Tongue (tissue), 2 donors: ENCODE measurements around the gene DUOXA2. TPM values are rescaled to one million over a fixed set of nuclear protein-coding genes. Genes with fewer than 3 reads are reported as not detected.
"Not testable (repeated sequence)": the region's sequence is repeated elsewhere in the genome, so short reads cannot be mapped to it uniquely, and the experiment has no call there.

Experiments used
- DNase-seq: peaks from one replicate; pipeline ENCODE4 v3.0.0-alpha.2; 2015
- total RNA-seq: library from RNA; depleted of rRNA; stranded (reverse); fragments of >200 nt; gene quantifications from one replicate; pipeline ENCODE4 v1.2.3, GENCODE V29; 2014

DUOXA2 gene
- total RNA-seq, 1 donor from 2014 or later: 1.2 TPM

GRCh38 chr15:45117308-45118130 is 3.4 kb downstream of the DUOXA2 start:
- no peak for DNase-seq

DNA sequence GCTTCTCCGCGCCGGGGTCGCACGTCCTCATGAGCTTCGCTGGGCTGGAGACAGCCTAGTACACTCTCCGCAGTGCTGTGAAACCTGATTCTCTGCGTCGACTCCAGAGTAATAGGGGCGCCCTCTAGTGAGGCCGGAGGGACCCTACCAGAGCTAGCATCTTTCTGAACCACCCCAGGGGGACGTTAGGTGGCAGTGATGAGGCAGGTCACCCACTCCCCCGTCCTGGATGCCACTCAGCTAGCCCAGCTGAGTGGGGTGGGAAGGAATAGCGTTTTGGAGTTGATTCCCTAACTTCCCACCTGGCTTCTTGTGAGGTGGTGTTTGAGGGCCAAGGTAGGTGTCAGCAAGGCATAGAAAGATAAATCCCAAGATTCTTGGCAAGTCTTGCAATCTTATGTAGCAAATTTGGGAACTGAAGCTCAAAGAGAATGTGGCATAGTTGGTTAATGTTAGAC is 4.0 kb downstream of the DUOXA2 start:
- DNase-seq: peak; percentile 97

GRCh38 chr15:45118996-45119395 is 4.9 kb downstream of the DUOXA2 start:
- DNase-seq: no peak

DNA sequence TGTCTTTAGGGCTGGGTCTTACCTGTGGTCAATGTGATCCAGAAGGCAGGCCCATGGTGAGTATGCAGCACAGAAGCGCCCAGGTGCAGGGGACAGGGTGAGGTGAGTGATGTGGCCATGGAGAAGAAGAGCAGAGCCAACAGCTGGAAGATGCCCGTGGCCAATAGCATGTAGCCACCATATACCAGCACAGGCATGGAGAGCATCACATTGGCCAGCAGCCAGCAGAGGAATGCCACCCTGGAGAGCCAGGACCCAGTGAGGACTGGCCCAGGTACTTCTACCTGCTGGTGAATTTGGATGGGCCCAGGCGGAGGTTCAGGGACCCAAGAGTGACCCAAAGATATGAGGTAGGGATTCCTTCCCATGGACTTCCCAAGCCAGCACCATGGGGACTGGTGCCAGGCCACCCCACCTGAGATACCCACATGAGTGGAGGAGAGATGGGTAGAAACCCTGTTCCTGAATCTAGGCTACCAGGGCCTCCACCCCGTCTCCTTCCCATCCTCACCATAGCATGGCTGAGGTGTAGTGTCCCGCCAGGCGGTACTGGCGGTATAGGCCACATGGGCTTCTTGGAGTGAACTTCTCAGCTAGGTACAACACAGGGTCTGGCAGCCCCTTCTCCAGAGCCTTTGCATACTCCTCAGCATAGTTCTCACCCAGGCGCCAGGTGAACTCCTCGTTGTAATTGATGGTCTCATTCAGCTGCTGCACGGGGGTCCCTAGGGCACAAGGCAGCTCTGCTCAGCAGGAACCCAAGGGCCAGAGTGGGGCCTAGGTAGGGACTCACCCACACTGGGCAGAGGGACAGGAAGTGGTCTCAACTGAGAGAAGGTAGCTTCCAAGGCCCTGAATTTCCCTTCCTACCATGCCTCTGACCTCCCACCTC is 6.2 kb downstream of the DUOXA2 start:
- no peak for DNase-seq

DNA sequence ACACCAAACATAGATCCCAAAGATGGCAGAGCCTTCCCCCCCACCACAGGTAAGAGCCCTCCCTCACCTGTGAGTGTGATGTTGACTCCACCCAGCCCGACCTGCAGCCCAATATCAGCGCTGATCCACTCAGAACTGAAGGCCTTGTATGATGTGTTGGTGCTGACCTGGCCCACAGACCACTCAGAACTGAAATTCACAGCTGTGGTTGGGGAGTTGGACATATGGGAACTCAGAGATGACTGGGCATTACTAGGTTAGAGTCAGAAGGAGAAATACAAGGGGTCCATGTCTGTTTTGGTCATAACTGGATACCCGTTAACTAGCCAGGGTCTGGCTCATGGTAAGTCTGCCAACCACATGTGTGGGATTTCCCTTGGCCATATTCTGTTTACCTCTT is 6.9 kb downstream of the DUOXA2 start:
- DNase-seq: no peak

GRCh38 chr15:45121706-45122417 is 7.7 kb downstream of the DUOXA2 start:
- no peak for DNase-seq

- no peak for DNase-seq
Observed at GRCh38 chr15:45122719-45123118, 8.6 kb downstream of the DUOXA2 start.

DNA sequence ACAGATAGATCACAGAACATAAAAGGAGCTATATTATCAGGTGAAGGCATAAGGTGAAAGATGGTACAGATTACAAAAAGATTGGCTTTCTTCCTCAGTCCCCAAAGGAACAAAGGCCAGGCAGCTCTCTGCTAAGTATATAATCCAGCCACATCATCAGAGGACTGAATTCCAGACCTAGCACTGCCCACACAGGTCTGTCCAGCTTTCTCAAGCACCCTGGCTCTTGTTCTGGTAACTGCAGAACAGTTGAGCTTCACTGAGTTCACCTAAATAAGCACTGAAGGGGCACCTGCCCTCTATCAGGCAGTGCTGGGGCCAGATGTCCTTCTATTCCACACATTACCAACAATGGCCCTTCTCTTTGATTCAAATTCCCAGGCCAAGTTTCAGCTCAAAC is 9.3 kb downstream of the DUOXA2 start:
- DNase-seq: no peak

GRCh38 chr15:45126535-45127158 is 12.5 kb downstream of the DUOXA2 start:
- DNase-seq: peak; percentile 20

DNA sequence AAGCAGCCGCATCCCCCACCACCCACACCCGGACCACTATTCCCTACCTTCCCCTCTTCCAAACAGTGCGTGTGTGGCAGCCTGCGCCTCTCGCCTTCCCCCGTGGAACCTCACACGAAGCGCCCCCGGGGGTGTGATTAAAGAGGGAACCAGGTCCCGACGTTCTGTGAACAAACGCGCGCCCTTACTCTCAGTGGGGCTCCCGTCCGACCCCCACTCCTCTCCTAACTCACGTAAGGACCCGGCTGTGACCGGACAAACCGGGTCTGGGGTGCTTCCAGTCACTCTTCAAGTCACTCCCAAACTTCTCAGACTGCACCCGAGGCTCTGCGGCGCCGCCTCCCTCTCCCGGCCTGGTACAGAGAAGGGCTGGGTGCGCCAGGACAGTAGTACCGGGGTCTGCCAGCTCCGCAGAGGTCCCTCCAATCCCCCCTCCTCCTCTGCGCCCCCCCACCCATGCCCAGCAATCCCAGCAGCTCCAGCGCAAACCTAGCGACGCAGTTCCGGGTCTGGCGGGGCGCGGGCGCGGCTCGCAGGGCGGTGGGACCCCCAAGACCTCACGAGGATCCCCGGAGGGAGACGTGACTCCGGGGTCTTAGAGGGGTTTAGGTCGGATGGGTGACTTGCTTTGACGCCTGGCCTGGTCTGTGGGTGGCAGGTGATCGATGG is 15.0 kb downstream of the DUOXA2 start:
- no peak for DNase-seq

DNA sequence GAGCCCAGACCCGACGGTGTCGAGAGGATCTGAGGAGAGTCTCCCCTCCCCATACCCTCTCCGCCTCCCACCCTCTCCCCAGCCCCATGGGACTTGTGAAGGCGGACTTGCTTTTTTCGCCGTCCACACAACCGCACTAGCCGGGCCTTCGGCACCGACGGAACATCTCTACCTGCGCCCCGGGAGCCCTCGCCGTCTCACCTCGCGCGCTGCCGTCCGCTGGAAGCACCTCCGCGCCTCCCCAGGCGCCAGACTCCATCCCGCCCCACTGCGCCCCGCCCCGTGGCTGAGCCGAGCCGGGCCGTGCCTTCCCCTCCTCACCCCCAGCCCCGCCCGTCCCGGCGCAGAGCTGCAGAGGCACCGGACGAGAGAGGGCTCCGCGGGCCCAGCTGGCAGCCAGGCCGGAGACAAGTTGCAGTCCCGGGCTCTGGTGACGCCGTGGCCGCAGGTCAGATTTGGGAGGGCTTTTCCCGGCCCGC is 15.6 kb downstream of the DUOXA2 start, which contains the start of the genes DUOX1 and DUOXA1:
Gene DUOX1 (plus strand): TSS at position 344 of the 479 bp plus-strand sequence. CDS start 1,973 bp downstream, outside the sequence.
Gene DUOXA1 (minus strand): TSS at position 229 of the 479 bp plus-strand sequence. CDS start 6,865 bp downstream, outside the sequence.
- peak; percentile 38 for DNase-seq

- DNase-seq: no peak
Observed at GRCh38 chr15:45130291-45131000, 16.3 kb downstream of the DUOXA2 start.

DNA sequence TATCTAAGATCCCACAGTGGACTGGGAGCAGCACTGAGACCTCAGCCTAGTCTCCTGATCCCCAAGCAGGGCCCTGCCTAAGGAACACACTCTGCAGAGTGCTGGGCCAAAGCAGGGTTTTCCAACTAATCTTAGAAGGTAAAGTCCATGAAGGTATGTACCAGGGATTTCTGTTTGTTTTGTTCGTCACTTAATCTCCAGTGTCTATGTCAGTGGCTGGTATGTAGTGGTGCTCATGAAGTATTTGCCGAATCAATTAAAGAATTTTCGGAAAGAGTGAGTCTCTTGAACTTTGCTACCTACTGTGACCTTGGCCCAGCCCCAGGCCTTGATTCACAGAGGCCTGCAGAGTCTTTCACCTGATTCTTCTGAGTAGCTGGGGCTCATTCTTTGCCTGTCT is 17.4 kb downstream of the DUOXA2 start:
- DNase-seq: no peak

GRCh38 chr15:45132844-45133560 is 18.9 kb downstream of the DUOXA2 start:
- no peak for DNase-seq

GRCh38 chr15:45133561-45133920 is 19.4 kb downstream of the DUOXA2 start:
- no peak for DNase-seq

DNA sequence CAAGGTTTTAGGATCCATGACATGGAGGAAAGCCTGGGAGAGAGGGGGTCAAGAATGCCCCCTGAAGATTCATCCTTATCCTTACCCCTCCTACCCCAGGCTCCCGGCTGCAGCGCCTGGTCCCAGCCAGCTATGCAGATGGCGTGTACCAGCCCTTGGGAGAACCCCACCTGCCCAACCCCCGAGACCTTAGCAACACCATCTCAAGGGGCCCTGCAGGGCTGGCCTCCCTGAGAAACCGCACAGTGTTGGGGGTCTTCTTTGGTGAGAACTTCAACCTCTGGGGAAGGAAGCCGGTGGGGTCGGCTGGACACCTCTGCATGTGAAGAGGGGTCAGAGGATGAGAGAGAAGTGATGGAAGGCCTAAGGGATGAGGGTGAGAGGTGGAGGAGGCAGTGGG is 19.9 kb downstream of the DUOXA2 start:
- DNase-seq: no peak

DNA sequence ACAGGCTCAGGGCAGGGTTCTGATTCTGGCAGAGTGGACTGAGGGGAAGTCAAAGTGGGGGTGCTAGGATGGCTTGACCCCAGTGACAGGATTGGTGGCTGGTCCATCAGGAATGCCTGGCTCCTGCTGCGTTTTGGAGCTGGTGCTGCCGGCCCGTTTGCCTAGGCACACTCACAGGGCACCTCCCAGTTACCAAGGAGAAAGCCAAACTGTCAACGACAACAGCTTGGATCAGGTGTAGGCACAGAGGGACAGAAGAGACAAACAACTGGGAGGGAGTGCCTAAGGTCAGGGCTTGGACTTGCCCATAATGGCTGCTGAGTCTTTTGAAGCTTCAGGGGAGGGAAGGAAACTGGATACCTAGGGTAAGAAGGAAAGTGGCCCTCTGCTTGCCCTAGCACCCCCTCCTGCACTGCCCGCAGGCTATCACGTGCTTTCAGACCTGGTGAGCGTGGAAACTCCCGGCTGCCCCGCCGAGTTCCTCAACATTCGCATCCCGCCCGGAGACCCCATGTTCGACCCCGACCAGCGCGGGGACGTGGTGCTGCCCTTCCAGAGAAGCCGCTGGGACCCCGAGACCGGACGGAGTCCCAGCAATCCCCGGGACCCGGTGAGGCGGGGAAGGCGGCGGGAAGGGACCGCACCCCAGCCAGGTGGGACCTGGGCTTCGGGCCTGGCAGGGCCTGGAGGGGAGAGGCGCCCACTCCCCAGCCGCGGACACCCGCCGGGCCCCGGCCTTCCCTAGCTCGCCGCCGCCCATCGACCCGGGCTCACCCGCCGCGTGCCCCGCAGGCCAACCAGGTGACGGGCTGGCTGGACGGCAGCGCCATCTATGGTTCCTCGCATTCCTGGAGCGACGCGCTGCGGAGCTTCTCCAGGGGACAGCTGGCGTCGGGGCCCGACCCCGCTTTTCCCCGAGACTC is 20.8 kb downstream of the DUOXA2 start:
- no peak for DNase-seq

DNA sequence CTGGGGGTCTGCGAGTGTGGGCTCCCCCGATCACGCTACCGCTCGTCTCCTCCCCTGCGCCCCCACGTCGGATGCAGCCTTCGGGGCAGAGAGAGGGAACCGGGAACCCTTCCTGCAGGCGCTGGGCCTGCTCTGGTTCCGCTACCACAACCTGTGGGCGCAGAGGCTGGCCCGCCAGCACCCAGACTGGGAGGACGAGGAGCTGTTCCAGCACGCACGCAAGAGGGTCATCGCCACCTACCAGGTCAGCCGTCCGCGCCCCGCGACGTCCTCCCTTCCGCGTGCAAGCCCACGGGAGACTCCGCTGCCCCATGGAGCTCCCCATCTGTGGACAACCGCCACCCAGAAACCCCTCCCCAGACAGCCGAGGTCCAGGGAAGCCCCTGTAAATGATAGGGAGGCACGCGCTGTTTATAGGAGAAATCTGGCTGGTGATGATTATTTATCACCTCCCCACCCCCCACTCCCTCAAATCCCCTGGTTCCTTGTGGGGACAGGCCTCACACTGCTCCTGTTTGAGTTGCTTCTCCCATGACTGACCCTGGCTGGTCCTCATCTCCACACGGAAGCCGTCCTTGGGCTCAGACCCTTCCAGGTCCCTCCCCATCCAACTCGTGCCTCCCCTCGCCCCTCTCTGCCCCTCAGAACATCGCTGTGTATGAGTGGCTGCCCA is 21.7 kb downstream of the DUOXA2 start:
- not testable (repeated sequence) for DNase-seq
